Neural cell (in vitro differentiated cells): ENCODE measurements around the gene CCND1. TPM values are rescaled to one million over a fixed set of nuclear protein-coding genes. Genes with fewer than 3 reads are reported as not detected.
A peak's percentile ranks its signal among the peaks of the same experiment; 100 is the strongest.

Experiments used
- H2AFZ ChIP-seq: fragments of 200-600, 300-800 bp; sonication (generic), shearing (Covaris generic); 2 replicates; pipeline ENCODE4 v1.6.0; 2014; ENCODE audit warnings: low read depth, mild to moderate bottlenecking, antibody characterized with exemption, low read length, moderate library complexity
- H3F3A ChIP-seq: fragments of 200-600 bp; shearing (Covaris generic); 2 replicates; pipeline ENCODE4 v1.6.1; 2016; ENCODE audit warnings: mild to moderate bottlenecking, moderate library complexity, mixed read lengths, antibody characterized with exemption, low read length; ENCODE audit not compliant: insufficient read depth, poor library complexity, severe bottlenecking
- H3K27ac ChIP-seq: fragments of 200-600, 300-800 bp; sonication (generic), shearing (Covaris generic); 2 replicates; pipeline ENCODE4 v1.5.1; 2014; ENCODE audit warnings: mild to moderate bottlenecking, low read length, moderate library complexity
- H3K27me3 ChIP-seq: fragments of 300-800, 200-600 bp; sonication (generic), shearing (Covaris generic); 2 replicates; pipeline ENCODE4 v1.6.0; 2014; ENCODE audit warnings: mild to moderate bottlenecking, low read depth, low read length, moderate library complexity; ENCODE audit not compliant: insufficient read depth
- H3K36me3 ChIP-seq: fragments of 300-800, 200-600 bp; sonication (generic), shearing (Covaris generic); 2 replicates; pipeline ENCODE4 v1.5.1; 2014; ENCODE audit warnings: mild to moderate bottlenecking, antibody characterized with exemption, low read length, moderate library complexity; ENCODE audit not compliant: insufficient read depth
- H3K4me2 ChIP-seq: fragments of 300-800, 200-600 bp; sonication (generic), shearing (Covaris generic); 2 replicates; pipeline ENCODE4 v1.6.0; 2014; ENCODE audit warnings: mild to moderate bottlenecking, low read length
- H3K4me3 ChIP-seq: fragments of 300-800, 200-600 bp; sonication (generic), shearing (Covaris generic); 2 replicates; pipeline ENCODE4 v1.5.1; 2014; ENCODE audit warnings: mild to moderate bottlenecking, low read length, moderate library complexity
- H3K79me2 ChIP-seq: fragments of 200-600 bp; shearing (Covaris generic); replicated peaks from 2 replicates; pipeline ENCODE4 v1.6.0; 2014; ENCODE audit warnings: mild to moderate bottlenecking, low read length, moderate library complexity; ENCODE audit not compliant: insufficient read depth
- H3K9ac ChIP-seq: fragments of 300-800, 200-600 bp; sonication (generic), shearing (Covaris generic); 2 replicates; pipeline ENCODE4 v1.6.1; 2016; ENCODE audit warnings: mild to moderate bottlenecking, low read length, mixed read lengths
- H3K9me2 ChIP-seq: fragments of 200-600 bp; shearing (Covaris generic); 2 replicates; pipeline ENCODE4 v1.6.1; 2016; ENCODE audit warnings: mild to moderate bottlenecking, low read length, mixed read lengths; ENCODE audit not compliant: insufficient read depth
- H3K9me3 ChIP-seq: fragments of 200-600, 300-800 bp; sonication (generic), shearing (Covaris generic); 2 replicates; pipeline ENCODE4 v1.6.1; 2016; ENCODE audit warnings: mild to moderate bottlenecking, mixed run types, low read length, moderate library complexity, mixed read lengths
- H4K20me1 ChIP-seq: fragments of 200-600 bp; shearing (Covaris generic); 2 replicates; pipeline ENCODE4 v1.6.1; 2016; ENCODE audit warnings: mild to moderate bottlenecking, mixed run types; ENCODE audit not compliant: insufficient read depth
- CTCF ChIP-seq: fragments of 450-650 bp; IDR thresholded peaks from 2 replicates; pipeline ENCODE4 v1.5.1; 2014; ENCODE audit warnings: antibody characterized with exemption, mild to moderate bottlenecking, moderate library complexity; ENCODE audit not compliant: poor library complexity, severe bottlenecking
- EP300 ChIP-seq: fragments of 450-650 bp; conservative IDR thresholded peaks from 2 replicates; pipeline ENCODE4 v1.6.1; 2014; ENCODE audit warnings: antibody characterized with exemption, mild to moderate bottlenecking, moderate library complexity; ENCODE audit not compliant: poor library complexity, severe bottlenecking
- EZH2 ChIP-seq: fragments of 200-600, 300-800 bp; shearing (Covaris generic), sonication (generic); IDR thresholded peaks from 2 replicates; pipeline ENCODE4 v1.6.1; 2014; ENCODE audit warnings: antibody characterized with exemption, low read length, borderline replicate concordance, mild to moderate bottlenecking; ENCODE audit not compliant: insufficient read depth, poor library complexity, severe bottlenecking
- MXI1 ChIP-seq: fragments of 450-650 bp; conservative IDR thresholded peaks from 2 replicates; pipeline ENCODE4 v1.6.1; 2014; ENCODE audit warnings: antibody characterized with exemption, mild to moderate bottlenecking; ENCODE audit not compliant: poor library complexity, severe bottlenecking
- POLR2AphosphoS5 ChIP-seq: IDR thresholded peaks from 2 replicates; pipeline ENCODE4 v1.6.1; 2012
- RAD21 ChIP-seq: fragments of 450-650 bp; conservative IDR thresholded peaks from 2 replicates; pipeline ENCODE4 v1.6.1; 2014; ENCODE audit warnings: antibody characterized with exemption, mild to moderate bottlenecking, moderate library complexity
- REST ChIP-seq: IDR thresholded peaks from 2 replicates; pipeline ENCODE4 v1.6.1; 2012; ENCODE audit warnings: borderline replicate concordance
- SMC3 ChIP-seq: fragments of 450-650 bp; conservative IDR thresholded peaks from 2 replicates; pipeline ENCODE4 v1.6.1; 2014; ENCODE audit warnings: antibody characterized with exemption, mild to moderate bottlenecking, moderate library complexity; ENCODE audit not compliant: poor library complexity
- TAF1 ChIP-seq: IDR thresholded peaks from 2 replicates; pipeline ENCODE4 v1.6.1; 2012; ENCODE audit warnings: low read depth
- polyA plus RNA-seq: library from polyadenylated mRNA; depleted of rRNA; stranded (reverse); fragments of >200 nt; gene quantifications from 2 replicates; pipeline ENCODE4 v1.2.3, GENCODE V29; 2014

CCND1 gene
- polyA plus RNA-seq, 1 donor from 2014 or later = 2.7 TPM

- H3K9me2 ChIP-seq = no peaks in the 10 kb centered on the region
- no peaks in the 10 kb centered on the region for H4K20me1 ChIP-seq
These were observed 3.4 kb downstream of the CCND1 start for GRCh38 chr11:69644071-69644961.

More at GRCh38 chr11:69644071-69644961, 3.4 kb downstream of the CCND1 start:
- Histone ChIP-seq H3K36me3 (no peaks in the 10 kb centered on the region), H3K9ac (peak overlapping the region; percentile 20), H3K4me2 (no peak overlapping the region), H3K27ac (no peak overlapping the region), H3K27me3 (peaks cover 47% of the 10 kb centered on the region), H3F3A (no peaks in the 10 kb centered on the region), H2AFZ (no peak overlapping the region), H3K4me3 (no peak overlapping the region), H3K9me3 (no peaks in the 10 kb centered on the region), H3K79me2 (no peaks in the 10 kb centered on the region)
- TF ChIP-seq POLR2AphosphoS5 (no peak), EZH2 (no peak), REST (no peak), MXI1 (no peak), CTCF (no peak), EP300 (no peak), TAF1 (no peak), RAD21 (no peak), SMC3 (no peak)
